ENCODE results near the gene DDR1. TPM values are rescaled to one million over a fixed set of nuclear protein-coding genes. Genes with fewer than 3 reads are reported as not detected.

DDR1 gene
- total RNA-seq, 1 experiment from 2014 or later, result 30.1 TPM

DNA sequence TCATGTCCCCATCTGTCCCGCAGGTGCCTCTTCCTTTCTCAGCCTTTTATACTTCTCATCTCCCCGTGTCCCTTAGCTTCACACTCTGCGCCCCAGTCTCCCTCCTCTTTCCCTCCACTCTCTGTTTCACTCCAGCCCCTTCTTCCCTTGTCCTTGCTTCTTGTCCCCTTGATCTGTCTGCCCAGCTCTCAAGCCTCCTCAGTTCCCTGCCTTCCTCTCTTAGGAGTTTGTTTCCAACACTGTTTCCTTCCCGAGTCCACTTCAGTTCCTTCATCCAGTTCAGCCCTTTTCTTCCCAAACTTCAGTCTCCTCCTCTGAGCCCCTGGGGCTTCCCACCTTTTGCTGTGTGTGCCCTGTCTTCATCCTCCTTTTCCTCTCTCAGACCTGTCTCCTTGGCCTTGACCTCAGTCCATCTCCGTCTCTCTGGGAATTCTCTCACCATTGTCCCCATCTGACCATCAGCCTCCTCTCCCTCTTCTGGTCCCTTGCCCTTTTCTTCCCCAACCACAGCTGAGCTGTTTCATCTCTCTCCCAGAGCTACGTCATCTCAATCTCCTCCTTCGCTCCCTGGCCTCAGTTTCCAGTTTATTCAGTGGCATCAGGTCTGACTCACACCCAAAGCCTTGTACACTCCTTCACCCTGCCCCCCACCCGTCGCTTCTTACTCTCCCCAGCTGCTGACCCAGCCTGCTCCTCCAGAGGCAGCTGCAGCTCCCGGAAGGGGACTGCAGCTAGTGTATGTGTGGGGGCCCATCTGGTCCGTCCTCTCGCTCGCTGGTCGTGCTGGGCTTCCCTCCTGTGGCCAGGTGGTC lies 2.7 kb upstream of the DDR1 start:
- no peak for DNase-seq (ENCODE audit: low spot score)

DNA sequence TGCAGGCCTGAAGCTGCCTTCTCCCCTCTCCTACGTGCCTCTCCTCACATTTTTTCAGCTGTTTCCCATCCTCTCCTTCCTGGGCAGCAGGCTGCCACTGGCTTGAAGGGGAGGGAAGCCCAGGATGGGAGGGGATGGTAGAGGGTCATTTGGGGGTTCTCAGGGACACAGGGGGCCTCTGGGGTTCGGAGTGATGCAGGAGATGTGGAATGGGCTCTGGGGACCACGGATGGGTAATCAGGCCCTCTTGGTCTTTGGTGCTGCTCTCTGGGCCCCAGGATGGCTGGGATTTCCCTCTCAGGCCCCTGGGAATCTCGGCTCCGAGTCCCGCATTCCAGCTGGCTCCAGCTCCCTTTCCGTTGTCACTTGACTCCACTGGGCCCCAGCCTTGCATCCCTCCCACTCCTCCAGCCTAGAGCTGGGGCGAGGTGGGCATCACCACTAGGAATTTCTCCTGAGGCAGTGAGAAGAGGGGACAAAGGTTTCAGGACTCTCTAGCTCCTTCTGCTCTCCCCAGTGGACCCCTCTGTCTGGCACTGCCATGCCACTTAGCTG lies 2.0 kb upstream of the DDR1 start:
- DNase-seq (ENCODE audit: low spot score), result no peak

DNA sequence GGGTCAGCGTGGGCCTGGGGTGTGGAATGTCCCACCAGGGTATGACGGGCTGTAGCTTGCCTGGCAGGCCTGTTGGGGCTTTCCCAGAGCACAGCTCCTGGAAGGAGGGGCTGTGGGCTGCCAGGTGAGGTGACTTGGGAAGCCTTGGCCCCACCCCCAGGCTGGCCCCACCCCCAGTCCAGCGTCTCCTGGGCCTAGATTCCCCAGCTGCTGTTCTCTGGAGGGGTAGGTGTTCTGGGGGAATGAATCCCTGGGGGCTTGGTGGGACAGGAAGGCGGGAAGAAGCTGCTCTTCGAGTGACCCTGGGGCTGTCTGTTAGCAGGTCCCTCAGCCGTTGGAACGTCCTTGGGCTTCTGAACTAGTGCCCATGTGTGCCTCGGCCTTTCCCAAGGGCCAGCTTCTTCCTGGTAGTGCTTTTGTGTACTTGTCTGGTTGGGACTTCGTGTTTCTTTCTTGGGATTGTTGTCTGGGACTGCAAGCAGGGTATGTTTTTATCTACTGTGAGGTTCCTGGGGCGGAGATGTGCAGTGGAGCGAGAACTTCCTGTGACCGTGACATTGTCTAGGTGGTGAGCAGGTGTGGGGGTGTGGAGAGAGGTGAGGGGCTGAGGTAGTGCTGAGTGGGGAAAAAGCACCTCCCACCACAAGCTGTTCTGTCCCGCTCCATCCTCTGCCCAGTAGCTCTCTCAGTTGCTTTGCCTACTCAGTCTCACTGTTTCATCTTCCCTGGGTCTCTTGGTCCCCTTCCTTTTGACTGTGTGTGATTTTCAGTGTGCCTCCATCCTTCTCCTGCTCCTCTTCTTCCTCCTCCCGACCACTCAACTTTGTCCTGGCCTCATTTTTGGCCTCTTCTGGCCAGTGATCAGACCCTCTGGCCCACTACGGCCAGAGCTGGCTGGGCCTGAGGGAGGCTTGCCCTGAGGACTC lies 1.3 kb upstream of the DDR1 start:
- DNase-seq (ENCODE audit: low spot score), result no peak

DNA sequence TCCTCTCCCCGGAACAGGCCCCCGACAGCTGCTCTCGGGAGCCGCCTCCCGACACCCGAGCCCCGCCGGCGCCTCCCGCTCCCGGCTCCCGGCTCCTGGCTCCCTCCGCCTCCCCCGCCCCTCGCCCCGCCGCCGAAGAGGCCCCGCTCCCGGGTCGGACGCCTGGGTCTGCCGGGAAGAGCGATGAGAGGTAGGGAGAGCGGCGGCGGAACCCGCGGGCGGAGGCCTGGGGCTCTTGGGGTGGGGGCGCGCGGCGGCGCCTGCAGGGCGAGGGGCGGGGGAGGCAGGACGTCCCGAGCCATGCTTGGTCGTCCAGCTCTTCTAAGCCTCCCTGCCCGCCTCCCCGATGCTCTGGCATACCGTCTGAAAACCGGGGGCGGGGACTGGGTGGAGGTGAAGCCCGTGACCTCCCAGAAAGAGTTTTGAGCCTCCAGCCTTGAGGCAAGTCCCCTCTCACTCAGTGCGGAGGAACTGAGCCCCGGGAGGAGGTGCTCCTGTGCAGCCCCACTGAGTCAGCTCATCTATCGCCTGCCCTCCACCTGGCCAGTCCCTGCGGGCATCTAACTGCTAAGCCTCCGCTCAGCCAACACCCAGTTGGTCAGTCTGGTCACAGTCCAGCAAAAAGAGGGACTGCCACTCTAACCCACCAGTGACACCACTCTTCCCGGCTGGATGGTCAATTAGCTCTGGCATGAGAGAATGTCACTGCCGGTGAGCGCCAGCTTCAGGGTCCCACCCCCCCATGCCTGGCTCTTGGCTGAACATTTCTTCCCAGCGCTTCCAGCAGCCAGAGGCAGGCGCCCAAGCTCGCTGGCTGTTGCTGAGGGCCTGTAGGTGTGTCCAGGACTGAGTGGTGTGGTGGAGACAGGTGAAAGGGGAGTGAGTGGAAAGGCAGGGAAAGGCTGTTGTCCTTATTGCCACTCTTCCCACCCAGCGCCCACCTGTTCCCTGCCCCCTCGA lies 482 bp downstream of the DDR1 start:
- no peak for DNase-seq (ENCODE audit: low spot score)

DNA sequence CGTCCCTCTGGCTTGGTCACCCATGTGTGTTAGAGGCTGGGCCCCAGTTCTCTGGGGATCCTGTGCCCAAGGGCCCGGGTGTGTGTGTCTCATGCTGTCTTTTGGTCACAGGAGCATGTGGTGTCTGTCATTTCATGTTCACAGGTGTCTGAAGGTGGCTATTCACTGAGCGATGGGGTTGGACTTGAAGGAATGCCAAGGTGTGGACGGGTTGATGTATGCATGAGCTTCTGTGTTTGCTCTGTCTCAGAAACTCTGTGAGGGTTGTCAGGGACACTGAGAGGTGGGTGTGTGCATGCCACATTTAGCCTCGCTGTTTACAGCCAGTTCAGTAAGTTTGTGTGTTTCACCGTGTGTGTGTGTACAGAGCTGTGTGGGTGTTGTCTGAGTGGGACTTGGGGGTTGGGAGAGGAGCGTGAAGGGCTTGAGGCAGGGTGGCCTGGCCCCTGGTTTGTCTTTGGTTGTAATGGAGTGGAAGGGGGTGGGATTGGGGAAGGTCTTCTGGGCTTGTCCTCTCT lies 1.2 kb downstream of the DDR1 start:
- DNase-seq (ENCODE audit: low spot score), result peak; percentile 26

DNA sequence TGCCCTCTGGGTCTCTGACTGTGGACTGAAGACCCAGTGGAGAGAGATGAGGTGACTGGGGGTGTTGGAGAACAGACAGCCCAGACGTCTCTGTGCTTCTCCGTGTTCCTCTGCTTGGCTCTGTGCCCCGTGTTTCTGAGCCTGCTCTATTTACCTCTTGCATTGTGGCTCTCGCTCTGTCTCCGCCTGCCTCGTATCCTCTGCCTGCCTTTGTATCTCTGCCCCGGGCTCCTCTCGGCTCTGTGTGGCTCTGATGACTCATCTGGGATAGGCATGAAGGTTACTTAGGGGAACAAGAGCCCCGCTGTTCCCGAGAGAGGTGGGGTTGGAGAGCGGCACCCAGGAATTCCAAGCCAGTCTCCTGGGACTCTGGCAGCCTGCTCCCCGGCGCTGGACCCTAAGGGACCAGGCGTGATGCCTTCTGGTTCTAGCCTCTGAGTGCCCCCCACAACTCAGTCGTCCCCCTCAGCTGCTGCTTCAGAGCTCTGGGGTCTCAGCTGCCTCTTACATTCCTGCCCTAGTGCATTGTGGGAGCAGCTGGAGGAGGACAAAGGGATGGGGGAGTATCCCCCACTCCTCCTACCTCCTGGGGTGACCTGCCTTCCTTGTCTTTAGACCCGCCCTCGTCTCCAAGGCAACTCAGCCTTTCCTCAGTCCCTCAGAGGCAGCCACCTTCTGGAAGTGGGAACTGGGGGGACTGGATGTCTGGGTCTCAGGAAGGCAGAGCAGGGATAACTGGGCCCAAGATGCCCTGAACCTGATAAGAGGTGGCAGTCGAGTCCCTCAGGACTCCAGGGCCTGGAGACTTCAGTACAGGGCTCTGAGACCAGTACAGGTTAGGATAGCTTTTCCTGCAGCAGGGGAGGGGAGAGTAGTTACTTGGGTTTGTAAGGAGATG lies 1.9 kb downstream of the DDR1 start:
- DNase-seq (ENCODE audit: low spot score), result peak; percentile 74

DNA sequence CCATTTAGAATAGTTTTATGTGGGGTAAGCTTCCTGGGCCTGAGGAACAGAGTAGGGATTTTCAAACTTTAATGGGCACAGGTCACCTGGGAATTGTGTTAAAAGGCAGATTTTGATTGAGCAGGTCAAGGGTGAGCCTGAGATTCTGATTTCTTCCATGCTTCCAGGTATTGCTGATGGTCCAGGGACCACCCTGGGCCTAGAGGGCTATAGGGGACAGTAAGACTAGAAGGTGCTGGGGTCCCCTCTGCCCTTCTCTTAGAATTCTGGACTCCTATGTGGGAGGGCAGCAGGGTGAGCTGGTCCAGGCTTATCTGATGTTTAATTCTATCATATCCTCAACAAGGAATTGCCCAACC lies 2.6 kb downstream of the DDR1 start:
- no peak for DNase-seq (ENCODE audit: low spot score)

DNA sequence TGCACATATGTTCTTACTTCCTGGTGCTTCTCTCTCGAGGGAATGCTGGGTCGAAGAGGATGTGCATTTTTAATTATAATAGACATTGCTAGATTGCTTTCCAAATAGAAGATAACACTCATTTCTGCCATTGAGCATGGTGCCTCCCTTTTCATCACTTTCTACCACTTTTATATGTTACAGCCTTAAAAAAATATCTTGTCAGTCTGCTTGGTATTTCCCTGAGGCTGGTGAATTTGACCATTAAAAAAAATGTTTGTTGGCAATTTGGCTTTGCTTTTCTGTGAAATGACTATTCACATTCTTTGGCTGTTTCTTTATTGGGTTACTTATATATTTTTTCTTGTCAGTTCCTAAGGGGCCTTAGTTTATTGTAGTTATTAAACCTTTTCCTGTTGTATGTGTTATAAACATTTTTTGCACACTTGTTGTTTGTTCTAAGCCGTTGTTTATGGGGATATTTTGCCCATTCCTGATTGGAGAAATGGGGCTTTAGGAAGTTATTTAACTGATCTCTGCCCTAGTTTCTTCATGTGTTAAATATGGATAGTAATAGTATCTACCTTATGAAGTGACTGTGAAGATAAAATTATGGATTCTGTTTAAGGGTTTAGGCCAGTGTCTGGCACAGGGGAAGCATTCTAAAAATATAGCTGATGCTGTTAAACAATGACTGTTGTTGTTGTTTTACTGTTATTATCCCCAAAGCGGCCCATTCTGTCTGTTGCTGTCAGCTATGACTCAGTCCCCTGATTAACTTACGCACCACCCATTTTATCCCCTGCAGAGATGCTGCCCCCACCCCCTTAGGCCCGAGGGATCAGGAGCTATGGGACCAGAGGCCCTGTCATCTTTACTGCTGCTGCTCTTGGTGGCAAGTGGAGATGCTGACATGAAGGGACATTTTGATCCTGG lies 3.8 kb downstream of the DDR1 start:
- DNase-seq (ENCODE audit: low spot score), result peak; percentile 38

DNA sequence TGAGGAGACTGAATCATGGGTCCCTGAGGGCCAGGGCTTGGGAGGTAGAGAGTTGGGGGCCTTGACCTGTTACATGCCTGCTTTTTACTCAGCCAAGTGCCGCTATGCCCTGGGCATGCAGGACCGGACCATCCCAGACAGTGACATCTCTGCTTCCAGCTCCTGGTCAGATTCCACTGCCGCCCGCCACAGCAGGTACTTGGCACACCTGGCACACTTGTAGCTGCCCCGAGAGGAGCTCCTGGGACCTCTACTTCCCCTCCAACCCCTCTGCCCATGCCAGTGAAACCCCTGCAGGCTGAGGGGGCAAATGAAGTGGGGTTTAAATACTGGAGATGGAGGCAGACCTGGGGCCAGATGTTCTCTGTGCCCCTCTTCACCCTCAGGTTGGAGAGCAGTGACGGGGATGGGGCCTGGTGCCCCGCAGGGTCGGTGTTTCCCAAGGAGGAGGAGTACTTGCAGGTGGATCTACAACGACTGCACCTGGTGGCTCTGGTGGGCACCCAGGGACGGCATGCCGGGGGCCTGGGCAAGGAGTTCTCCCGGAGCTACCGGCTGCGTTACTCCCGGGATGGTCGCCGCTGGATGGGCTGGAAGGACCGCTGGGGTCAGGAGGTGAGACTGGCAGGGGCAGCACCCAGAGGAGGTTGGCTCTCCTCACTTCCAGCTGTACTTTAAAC lies 4.6 kb downstream of the DDR1 start:
- no peak for DNase-seq (ENCODE audit: low spot score)

DNA sequence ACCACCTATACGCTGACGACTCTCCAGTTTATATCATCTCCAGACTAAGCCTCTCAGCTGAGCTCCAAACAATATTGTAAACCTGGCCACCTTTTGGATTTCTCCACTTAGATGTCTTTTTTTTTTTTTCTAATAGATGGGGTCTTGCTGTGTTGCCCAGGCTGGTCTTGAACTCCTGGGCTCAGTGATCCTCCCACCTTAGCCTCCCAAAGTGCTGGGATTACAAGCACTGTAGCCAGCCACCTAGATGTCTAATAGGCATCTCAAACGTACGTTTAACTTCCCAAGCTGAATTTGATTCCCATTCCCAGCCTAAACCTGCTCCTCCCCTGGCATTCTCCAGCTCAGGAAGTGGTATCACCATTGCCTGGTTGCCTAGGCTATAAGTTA lies 5.2 kb downstream of the DDR1 start:
- DNase-seq (ENCODE audit: low spot score), result no peak

DNA sequence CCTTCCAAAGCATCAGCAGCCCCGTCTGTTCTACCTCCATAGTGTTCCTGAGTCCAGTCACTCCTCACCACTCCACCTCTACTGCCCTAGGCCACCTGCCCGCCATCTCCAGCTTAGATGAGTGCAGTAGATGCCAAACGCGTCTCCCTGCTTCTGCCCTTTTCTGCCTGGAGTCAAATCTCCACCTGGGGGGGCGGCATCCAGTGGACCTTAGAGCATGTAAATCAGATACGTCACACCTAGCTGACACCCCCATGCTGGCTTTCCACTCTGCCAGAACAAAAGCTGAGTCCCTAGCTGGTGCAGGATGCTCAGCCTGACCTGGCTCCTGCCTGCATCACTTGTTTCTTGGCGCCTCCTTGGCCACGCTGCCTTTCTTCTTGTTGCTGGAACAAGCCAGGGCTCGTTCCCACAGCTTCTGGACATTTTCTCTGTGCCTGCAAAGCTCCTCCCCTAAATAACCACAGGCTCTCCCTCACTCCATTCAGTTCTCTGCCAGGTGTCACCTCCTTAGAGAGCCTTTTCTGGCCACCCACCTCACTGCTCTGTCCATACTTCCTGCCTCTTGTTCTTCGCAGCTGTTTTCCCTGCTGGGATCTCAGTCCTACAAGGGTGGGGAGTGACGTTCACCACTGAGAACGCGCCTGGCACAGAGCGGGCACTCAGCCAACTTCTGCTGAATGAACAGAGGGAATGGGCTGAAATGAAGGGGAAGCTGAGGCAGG lies 5.8 kb downstream of the DDR1 start:
- DNase-seq (ENCODE audit: low spot score), result no peak

DNA sequence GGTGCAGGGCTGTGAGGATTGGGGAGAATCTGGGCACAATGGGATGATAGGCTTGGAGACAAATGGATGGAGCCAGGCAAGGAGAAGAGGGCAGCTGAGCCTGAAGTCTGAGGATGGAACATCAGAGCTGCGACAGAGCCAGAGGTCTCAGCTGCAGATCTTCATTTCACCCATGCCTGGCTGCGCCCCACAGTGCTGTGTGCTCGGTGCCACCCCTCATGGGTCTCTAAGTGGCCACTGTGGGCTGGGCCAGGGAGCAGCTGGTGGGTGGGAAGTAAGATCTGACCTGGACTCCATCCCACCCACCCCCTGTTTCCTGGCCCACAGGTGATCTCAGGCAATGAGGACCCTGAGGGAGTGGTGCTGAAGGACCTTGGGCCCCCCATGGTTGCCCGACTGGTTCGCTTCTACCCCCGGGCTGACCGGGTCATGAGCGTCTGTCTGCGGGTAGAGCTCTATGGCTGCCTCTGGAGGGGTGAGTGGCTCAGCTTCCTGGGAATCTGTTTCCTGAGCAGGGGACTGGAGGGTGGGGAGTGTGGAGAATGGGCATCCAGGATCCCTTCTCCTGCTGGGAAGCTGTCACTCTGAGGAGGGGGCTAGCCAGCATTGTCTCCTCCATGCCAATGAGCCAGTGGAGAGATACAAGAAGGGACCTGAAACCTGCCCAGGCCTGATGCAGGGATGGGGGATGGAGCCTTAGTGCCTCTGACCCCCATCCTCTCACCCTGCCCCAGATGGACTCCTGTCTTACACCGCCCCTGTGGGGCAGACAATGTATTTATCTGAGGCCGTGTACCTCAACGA lies 6.5 kb downstream of the DDR1 start:
- no peak for DNase-seq (ENCODE audit: low spot score)

DNA sequence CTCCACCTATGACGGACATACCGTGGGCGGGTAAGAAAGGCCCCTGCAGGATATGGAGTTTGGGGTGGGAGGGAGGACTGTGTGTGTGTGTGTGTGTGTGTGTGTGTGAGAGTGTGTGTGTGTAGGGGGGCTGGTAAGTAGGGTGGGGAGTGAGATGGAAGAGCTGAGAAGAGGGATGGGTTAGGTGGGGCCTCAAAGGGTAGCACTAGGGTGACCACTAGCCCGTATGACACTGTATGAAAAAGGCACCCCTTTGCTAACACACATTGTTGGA lies 7.1 kb downstream of the DDR1 start:
- no peak for DNase-seq (ENCODE audit: low spot score)

DNA sequence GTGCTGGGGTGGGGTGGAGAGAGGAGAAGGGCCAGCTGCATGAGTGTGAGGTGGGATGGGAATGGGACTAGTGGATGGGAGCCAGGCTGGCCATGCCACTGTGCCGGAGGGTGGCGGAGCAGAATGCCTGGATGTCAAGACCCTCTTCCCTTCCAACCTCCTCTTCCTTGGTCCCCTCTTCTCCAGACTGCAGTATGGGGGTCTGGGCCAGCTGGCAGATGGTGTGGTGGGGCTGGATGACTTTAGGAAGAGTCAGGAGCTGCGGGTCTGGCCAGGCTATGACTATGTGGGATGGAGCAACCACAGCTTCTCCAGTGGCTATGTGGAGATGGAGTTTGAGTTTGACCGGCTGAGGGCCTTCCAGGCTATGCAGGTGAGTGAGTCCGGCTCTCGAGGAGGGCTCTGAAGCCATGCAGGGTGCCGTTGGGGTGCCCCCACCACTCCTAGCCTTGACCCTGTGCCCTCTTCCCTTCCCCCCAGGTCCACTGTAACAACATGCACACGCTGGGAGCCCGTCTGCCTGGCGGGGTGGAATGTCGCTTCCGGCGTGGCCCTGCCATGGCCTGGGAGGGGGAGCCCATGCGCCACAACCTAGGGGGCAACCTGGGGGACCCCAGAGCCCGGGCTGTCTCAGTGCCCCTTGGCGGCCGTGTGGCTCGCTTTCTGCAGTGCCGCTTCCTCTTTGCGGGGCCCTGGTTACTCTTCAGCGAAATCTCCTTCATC lies 7.7 kb downstream of the DDR1 start:
- DNase-seq (ENCODE audit: low spot score), result no peak

DNA sequence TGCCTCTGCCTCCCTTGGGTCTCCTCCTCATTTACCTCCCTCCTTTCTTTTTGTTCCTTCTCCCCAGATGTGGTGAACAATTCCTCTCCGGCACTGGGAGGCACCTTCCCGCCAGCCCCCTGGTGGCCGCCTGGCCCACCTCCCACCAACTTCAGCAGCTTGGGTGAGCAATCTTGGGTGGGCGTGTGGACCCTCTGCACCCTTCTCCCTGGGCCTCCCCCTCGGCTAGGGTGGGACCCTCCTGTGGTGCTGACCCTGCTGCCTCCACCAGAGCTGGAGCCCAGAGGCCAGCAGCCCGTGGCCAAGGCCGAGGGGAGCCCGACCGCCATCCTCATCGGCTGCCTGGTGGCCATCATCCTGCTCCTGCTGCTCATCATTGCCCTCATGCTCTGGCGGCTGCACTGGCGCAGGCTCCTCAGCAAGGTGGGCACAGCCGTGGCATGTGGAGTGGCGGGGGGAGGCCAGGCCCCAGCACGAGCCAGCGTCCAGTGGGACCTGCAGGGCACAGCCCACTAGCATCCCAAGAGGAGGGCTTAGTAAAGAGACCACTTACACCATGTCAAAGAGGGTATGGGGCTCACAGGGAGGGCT lies 8.8 kb downstream of the DDR1 start:
- DNase-seq (ENCODE audit: low spot score), result no peak

DNA sequence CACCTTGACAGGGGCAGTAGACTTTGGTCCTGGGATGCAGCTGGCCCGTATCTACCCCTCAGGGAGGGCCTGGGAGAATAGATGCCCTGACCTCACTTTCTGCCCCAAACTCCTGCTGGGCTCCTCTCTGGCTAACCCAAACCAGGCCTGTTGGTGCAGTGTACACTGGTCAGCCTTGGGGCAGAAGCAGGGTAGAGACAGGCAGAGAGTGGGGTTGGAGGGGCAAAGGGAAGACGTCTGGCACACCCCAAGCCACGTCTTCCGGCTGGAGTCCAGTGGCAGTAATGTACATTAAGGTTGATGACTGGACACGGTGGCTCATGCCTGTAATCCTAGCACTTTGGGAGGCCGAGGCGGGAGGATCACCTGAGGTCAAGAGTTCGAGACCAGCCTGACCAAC lies 9.3 kb downstream of the DDR1 start:
- no peak for DNase-seq (ENCODE audit: low spot score)

All from H4 (cell line).